AG09319 (cell line): Measurements from ENCODE around the gene FGD5.

Source experiments
- DNase-seq: peaks from one replicate; pipeline ENCODE4 v3.0.0-alpha.2; 2010; ENCODE audit warnings: low read depth; ENCODE audit errors: extremely low read depth
- TF ChIP-seq, protein P1 (sequence below): IDR thresholded peaks from 2 replicates; pipeline ENCODE4 v1.5.1; 2011; ENCODE audit warnings: low read depth, mild to moderate bottlenecking, inconsistent platforms, low read length, moderate library complexity

FGD5 gene

DNA sequence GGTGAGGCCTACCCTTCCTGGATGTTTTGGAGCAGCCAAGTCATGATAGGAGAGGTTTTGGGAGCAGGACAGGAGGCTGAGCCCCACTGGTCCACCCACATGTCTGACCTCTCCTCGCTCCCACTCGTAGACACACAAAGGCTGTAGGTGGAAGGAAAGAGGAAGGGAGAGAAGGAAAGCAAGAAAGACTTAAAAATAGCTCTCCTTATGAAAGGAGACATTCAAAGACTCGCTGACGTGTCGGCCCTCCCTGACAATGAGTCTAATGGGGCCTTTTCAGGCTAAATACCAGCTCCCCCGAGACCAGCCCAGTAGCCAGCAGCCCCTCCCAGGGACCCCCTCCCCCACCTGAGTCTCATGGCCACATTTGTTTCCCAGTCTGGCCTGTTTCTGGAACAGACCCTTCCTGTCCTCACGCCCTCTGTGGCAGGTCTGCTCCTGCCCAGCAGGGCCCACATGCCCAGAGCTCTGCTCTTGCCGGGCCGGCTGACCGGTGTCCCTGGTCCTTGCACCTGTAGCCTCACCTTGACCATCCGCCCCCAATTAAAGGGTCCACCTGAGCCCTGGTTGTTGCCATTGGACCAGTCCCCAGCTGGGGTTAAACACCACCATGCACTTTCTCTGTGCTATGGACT, 49.3 kb downstream of the FGD5 start:
- TF ChIP-seq, protein P1, sequence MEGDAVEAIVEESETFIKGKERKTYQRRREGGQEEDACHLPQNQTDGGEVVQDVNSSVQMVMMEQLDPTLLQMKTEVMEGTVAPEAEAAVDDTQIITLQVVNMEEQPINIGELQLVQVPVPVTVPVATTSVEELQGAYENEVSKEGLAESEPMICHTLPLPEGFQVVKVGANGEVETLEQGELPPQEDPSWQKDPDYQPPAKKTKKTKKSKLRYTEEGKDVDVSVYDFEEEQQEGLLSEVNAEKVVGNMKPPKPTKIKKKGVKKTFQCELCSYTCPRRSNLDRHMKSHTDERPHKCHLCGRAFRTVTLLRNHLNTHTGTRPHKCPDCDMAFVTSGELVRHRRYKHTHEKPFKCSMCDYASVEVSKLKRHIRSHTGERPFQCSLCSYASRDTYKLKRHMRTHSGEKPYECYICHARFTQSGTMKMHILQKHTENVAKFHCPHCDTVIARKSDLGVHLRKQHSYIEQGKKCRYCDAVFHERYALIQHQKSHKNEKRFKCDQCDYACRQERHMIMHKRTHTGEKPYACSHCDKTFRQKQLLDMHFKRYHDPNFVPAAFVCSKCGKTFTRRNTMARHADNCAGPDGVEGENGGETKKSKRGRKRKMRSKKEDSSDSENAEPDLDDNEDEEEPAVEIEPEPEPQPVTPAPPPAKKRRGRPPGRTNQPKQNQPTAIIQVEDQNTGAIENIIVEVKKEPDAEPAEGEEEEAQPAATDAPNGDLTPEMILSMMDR, result no peak
- DNase-seq, result no peak

DNA sequence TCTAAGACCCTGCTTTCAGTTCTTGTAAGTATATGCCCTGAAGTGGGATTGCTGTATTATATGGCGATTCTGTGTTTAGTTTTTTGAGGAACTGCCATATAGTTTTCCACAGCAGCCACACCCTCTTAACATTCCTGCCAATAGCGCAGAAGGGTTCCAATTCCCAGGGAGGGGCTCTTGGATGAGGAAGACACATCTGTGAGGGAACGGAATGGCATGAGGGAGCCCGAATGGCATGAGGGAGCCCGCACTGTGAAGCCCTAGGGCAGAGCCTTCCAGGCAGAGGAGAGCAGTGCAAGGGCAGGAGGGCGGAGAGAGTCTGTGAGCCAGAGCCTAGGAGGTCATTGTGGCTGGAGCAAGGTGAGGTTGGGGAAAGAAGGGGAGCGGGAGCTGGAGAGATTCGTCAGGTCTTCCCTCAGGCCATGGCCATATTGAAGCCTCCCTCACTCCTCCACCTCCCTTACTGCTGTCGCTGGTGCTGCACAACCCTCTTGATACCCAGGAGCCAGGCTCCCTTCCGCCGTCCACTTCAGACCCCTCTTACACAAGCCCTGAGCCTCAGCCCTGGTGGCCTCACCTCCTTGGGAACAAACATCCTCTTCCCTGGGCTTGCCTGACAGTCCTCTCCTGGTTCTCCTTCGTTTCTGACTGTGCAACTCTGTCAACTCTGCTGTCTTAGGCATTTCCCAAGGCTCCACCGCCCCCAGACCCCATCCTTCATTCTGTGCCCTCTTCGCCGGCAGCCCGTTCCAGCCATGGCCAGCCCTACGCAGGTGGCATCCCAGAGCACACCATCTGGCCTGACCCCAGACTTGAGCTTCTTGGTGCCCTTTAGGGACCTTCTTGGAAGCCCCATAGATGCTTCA, 51.4 kb downstream of the FGD5 start:
- DNase-seq, result no peak
- TF ChIP-seq, protein P1, result no peak

DNA sequence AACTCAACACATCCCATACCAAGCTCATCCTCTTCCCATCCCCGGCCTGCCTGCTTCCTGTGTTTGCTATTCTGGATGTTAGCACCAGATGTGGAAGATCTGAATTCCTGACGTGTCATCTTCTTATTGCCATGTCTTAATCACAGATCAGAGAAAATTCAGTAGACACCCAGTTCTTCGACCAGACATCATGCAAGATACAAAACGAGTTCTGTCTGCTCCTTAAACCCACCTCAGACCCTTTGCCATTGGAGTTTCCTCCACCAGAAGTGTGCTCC, 52.0 kb downstream of the FGD5 start:
- TF ChIP-seq, protein P1, result no peak
- DNase-seq, result no peak

DNA sequence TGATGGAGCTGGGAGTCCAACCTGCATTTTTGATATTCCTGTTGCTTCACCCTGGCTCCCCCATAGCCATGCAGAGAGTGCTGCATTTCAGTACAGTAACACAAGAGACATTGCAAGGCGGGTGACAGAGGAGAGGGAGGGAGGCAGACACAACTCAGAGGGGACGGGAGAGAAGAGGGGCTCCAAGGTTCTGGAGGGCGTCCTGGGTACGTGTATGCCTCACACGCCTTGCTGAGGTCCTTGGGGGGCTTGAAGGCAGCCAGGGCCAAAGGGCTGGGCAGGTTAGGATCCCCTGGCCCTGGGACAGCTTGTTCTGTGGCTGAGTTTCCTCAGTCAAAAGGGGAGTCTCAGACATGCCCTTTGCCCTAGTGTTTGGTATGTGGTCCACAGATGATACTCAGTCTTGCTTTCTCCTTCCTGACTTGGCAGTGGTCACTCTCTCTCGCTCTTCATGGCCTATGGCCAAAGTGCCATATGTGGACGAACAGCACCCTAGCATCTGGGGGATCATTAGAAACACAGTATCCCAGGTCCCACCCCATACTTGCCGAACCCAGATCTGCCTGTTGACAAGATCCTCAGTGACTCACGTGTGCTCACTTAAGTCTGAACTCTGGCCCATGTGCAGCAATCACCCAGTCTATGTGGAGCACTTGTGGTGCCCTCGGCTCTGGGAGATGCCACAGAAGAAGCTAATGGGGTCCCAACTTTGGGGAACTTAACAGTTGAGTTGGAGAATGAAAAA, 52.9 kb downstream of the FGD5 start:
- TF ChIP-seq, protein P1, result no peak
- DNase-seq, result no peak

DNA sequence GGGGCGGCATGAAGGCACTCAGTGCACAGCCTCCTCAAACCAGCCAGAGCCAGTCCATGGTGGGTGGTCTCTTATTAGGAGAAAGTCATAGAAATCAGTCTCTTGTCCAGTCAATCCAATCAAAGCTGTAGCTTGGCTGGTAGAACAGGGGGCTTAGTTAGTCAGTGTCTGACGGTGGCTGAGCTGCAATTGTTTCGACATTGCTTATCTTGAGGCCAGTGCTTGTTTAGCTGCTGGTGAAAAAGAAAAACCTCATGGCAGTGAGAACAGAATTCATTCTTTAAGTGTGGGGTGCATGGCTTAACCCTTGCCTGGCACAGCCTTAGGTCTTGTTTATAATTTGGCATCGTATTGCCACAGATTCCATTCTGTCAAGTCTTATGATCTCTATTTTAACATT, 53.9 kb downstream of the FGD5 start:
- no peak for DNase-seq
- TF ChIP-seq, protein P1, result no peak

DNA sequence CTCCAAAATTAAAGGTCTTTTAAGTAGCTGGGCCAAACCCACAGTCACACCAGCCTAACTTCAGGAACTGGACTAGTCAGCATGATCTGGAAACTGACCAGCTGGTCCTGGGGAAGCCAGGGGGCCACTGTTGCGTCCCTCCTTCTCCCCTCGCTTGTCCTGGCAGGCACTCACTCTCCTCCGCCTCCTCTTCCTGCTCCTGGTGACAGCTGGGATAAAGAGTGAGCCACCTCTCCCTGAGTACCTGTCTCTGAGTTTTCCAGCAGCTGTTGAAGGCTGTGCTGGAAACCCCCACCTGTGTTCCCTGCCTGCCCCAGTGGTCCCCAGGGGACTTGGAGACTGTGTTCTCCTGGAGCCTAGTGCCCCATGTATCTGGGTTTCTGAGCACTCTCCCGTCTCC, 56.0 kb downstream of the FGD5 start:
- TF ChIP-seq, protein P1, result no peak
- DNase-seq, result no peak
